IPS DF 19.7 (cell line): ENCODE data around the gene CLRN2.
"Not testable (repeated sequence)": the region's sequence is repeated elsewhere in the genome, so short reads cannot be mapped to it uniquely, and the experiment has no call there.

Experiments
- DNase-seq: peaks from one replicate; pipeline ENCODE4 v3.0.0-alpha.2; 2013; ENCODE audit warnings: low read depth, low spot score

CLRN2 gene

DNA sequence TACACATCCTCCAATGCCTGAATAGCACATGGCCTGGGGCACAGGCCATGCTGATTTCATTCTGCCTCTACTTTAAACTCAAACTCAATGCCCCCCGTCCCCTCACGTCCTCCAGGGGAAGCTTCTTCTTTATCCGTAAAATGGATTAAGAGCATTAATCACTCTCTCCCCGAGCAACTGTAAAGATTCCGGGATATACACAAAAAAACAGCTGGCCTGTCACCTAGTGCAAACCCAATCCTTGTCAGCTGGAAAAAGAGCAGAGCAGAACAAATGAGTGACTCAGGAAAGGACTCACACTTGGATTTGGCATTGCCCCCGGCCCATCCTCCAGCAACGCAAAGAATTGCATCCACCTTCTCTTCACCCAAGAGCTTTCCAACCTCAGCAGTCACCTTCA is 10.9 kb upstream of the CLRN2 start:
- DNase-seq, result no peak

DNA sequence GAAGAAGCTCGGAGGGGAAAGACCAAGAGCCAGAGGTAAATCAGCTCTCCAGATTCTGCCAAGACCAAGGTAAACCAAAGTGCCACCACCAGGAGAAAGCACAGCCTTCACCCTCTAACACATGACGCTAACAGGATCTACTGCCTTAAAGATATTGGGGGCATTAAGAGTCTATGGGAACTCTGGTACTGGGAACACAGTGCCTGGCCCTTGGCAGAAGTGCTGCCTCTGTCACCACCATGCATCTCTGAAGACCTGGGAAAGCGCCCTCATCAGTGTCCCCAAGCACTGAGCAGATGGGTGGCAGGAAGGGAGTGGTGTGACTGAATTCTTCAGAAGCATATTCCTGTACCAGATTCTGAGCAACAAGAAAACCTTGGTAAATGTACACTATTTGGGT is 4.4 kb upstream of the CLRN2 start:
- DNase-seq, result no peak

DNA sequence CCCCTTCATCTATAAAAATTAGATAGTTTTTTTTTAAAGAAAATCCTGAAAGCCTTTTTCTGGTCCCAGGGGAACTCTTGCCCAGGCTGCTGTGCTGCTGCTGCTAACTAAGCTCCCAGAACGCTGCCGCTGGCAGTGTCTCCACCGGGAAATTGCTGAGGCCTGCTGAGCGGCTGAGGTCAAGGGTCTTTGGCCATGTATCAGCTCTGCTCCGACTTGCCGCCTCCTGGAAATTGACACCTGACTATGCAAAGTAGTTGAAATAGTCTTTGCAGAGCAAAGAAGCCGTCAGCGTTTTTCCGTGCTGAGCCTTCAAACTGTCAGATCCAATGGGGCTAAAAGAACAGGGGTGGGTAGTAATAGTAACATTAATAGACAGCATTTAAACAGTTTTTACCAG is 3.9 kb upstream of the CLRN2 start:
- no peak for DNase-seq

DNA sequence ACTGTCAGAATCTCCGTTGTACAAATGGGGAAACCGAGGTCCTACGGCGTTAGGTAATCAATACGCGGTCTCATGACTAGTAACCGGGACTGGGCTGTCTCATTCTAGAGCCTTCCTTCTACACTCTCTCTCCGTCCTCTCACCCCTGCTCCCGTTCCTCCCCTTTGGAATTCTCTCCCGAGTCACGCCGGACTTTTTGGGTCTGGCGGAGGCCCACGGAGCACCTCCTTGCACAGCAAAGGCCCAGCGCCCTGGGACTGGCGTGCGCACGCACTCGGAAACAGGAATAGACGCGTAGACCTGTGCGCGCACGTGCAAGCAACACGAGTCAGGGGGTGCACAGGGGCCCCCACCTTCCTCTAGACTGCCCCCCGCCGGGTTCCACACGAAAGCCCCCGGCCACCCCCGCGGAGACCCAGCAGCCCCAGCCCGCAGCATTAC is 3.4 kb upstream of the CLRN2 start:
- no peak for DNase-seq

DNA sequence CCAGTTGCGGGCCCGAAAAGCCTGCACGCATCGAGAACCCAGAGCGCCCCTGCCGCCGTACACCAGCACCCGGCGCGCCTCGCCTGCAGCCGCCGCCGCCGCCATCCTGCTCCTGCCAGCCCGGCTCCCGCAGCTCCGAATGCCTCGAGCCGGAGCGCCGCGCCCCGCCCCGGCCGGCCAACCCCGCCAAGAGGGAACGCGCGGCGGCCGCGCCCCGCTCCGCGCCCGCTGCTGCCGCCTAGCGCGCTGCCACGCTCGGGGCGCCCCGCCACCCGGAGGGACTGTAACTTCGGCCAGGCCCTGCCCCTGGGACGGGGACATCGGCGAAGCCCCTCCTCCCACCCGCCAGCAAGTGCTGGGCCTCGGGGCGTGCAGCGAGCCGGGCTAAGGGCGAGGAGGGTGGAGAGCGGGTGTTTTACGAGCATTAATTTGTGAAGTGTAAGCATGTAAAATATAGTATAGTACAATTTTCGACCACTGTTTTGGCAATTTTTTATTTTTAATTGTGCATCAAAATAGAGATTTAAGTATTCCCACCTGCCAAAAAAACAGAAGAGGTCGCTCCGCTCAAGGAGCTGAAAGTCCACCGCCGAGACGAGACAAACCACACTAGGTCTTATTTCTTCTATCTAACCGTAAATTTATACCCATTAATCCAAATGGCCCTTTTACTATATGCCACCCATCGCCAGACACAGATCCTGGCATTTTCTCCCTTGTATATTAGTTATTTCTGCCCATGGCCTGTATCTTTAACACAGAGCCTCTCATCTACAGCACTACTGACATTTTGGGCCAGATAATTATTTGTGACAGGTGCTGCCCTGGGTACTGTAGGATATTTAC is 2.8 kb upstream of the CLRN2 start, which contains the start of gene QDPR:
Gene QDPR, minus strand, starts transcription at position 141 of the 846 bp plus-strand sequence. Its CDS starts 36 bp downstream, at position 105.
- peak; percentile 35 for DNase-seq

DNA sequence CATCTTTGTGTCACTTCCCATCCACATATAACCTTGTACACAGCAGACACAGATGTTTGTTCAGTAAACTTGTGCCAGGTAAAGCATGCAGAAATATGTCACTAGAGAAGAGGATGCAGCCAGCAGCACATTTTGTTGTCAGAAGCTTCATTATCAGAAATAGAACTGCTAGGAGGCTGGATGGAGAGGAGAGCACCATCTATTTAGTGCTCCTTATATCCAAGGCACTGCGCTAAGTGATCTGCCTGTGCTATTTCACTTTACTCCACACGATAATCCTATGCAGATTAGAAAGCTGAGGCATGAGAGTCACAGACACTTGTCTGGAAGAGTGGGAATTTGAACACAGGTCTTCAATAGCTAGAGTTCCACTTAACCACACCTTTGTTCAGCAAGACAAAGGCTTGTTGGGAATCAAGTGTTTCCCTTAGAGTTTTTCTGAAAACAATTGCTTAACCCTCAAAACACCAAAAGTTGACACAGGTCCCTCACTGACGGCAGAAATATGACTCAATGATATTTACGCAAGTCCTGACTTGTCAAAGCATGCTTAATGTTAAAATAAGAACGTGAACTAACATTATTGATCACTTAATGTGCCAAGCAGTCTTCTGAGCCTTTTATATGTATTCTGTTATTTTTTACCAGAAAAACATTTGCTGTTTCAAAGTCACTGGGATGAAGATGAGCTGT is 1.8 kb upstream of the CLRN2 start:
- DNase-seq, result no peak

DNA sequence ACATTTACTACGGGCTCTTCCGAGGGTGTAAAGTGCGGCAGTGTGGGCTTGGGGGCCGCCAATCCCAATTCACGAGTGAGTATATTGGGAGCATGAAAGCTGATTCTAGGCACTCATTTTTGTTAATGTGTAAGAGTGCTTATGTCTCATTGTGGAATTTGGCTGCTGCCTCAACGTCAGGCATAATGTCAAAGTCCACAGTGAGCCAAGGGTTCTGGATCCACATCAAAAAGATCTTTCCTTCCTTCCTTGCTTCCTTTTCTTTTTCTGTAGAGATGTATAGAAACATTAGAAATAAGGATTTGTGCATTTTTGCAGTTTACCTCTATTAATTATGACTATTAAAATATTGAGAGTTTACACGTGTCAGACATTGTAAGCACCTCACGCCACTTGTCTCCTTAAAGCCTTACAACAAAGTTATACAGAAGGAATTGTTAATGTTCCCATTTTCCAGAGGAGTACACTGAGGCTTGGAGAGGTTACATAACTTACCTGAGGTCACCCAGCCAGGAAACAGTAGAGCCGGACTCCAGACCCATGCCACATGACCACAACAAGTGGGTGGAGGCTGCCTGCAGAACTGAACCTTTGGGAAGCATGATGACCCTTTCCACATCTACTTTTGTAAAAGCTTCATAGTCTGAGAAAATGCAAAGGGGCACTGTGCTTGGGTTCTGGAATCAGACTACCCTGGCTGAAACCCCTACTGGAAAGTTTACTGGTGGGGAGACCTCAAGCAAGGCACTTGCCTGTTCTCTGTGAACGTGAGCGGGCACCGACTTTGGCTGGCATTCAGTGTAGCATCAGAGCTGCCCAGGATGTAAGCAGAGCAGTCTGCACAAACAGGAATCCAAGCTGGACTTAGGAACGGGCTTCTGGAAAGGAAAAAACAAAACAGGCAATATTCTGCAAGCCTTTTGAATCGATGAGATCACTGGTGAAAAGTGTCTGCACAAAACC is 761 bp downstream of the CLRN2 start:
- DNase-seq, result no peak

DNA sequence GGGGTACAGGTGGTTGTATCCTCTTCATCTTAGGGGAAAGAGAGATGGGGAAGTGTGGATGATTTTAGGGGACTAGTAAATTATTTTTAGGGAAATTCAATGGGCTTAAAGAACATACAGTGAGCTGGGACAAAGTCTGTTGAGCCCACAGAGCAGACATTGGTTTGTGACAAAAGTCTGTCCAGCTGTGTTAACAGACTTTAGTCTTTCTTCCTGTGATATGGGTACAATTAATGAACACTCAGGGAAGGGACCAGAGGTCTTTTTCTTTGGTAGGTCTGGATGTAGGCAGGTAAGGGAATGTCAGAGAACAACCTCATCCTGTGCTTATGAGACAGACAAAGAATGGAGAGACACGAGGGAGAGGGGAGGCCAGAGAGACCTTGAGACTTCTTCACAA is 2.0 kb downstream of the CLRN2 start:
- no peak for DNase-seq

DNA sequence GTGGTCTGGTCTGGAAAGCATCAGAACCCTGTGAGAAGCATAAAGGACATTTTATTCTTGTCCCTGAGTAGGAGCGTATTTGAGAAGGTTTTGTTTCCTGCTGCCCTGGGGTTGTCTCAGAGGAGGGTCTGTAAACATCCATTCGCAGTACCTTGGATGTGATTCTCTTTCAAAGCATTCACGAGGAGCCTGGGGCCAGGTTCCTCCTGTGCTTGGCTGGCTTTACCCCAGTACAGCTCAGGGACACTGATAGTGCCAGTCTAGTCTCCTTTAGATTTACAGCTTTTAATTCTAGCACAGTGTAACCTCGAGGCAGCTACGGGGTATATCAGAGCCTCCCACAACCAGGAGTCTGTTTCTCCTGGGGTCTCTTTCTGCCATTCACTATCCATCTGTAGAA is 2.7 kb downstream of the CLRN2 start:
- DNase-seq, result no peak

DNA sequence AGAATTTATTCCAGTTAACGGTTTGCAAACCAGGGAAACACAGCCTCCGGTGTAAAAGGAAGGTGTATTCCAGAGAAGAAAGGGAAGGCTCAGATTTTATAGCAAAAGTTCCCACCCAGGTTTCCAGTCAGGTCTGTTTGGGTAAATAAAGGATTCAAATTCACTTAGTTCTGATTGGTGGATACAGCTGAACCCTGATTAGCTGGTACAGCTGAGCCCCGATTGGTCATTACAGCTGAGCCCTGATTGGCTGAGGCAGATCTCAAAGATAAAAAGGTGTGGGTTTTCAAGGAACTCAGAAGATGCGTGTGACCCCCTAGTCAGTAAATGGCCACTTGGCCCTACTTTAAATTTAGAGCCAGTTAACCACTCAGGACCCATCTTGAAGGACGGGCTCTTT is 6.6 kb downstream of the CLRN2 start:
- DNase-seq, result no peak

DNA sequence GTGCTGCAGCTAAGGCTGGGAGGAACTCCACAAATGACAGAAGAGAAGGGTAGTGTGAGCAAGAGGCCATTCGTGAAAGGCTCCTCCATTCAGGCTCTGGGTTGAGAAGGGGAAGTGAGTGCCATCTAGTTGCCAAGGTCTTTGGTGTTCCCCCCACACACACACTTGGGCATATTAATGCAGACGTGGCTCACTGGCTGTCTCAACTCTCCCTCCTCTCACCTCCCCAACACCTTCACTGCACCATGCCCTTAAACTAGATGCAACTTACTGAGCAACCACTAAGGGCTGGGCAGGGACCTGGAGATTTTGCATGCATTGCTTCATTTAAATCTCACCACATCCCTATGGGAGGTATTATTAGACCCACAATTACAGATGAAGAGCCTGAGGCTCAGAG is 8.7 kb downstream of the CLRN2 start:
- DNase-seq, result no peak

DNA sequence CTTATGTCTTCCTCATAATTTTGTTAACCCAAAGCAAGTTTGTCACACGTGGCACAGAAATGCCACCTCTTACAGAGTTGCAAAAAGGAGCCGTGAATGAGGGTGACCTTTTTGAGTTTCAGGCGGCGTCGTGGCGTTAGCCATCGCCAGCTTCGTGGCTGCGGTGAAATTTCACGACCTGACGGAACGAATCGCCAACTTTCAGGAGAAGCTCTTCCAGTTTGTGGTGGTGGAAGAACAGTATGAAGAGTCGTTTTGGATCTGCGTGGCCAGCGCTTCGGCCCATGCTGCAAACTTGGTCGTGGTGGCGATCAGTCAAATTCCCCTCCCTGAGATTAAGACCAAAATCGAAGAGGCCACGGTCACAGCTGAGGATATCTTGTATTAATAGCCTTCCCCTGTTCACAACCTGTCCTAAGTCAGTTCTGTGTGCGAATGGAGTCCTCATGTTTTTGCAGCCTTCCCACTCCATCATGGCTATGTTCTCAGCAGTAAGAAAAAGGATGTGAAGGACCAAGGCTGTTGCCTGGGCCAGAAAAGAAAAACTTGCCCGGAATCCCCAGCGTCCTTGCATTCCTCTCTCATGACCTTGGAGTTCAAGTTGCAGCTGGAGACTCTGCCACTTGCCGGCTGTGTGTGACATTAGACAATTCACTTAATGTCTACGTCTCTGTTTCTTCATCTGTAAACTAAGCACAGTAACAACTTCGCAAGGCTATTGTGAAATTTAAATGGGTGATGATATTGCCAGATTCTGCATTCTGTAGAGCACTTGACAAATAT is 11.9 kb downstream of the CLRN2 start:
- DNase-seq, result no peak

DNA sequence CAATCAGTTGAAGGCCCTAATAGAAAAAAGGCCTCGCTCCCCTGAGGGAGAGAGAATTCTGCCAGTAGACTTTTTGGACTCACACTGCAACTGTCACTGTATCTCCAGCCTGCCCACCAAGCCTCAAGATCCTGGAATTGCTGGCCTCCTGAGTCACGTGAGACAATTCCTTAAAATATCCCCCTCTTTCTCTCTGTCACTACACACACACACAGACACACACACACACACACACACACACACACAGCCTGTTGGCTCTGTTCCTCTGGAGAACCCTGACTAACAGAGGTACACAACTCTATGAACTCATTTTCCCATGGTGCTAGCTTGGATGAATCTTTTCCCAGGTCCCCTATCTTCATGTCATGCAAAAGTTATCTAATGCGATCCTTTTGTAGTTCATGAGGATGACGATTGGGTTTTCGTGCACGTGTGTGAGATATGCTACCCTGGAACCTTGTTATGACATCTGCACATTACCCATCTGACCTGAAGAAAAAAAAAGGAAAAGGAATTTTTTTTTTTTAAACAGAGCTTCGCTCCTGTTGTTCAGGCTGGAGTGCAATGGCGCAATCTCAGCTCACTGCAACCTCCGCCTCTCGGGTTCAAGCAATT is 13.7 kb downstream of the CLRN2 start:
- no peak for DNase-seq

DNA sequence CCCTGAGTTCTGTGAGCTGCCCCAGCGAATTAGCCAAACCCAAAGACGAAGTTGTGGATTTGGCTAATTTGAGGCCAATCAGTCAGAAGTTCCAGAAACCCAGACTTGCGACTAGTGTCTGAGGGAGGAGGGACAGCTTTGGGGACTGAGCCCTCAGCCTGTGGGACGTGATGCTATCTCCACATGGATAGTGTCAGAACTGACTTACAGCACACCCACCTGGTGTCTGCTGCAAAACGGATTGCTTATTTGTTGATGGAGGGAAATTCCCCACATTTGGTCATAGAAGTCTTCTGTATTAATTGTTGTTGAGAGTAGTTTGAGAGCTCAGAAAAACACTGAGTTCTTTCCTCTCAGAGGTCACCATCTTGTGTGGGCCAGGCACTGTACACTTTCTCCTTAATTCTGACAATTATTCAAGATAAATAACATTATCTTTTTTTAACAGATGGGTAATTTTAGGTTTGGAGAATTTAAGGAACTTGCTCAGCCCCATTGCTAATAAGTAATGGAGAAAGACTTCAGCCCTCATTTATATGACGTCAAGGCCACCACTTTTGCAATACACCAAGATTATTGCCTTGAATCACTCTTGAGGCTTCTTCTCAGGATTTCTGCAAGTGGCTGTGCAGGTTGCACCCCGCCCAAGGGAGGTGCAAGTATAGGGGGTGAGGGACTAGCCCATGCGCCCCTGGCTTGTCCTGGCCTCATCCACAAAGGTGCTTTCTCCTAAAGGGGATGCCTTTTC is 16.7 kb downstream of the CLRN2 start:
- no peak for DNase-seq

DNA sequence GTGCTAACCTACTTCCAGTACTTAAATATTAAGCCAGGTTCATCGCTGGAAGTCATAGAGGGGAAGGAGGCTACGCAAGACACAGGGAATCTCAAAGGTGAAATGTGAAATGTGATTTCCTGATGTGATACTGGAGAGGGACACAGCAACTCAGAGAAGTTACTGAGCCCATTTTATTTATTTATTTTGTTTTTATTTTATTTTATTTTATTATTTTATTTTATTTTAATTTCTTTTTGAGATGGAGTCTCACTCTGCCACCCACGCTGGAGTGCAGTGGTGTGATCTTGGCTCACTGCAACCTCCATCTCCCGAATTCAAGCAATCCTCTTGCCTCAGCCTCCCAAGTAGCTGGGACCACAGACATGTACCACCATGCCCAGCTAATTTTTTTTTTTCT is 19.7 kb downstream of the CLRN2 start:
- no peak for DNase-seq

DNA sequence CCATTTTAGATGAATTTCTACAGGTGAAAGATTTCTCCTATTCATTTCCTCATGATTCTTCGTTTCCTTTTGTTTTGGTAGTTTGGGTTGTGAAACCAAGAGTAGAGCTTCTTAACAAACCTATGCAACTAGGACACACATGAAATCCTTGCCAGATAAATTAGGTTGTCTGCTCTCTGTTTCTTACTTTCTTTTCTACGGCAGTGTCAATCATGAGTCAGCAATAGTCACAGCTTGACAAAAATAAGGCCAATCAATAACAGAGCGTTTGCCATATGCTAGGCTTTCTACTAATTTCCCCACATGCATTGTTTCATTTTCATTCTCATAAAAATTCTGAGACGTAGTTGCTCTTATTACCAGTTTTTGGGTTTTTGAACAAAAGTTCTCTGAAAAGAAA is 20.3 kb downstream of the CLRN2 start:
- DNase-seq, result no peak

DNA sequence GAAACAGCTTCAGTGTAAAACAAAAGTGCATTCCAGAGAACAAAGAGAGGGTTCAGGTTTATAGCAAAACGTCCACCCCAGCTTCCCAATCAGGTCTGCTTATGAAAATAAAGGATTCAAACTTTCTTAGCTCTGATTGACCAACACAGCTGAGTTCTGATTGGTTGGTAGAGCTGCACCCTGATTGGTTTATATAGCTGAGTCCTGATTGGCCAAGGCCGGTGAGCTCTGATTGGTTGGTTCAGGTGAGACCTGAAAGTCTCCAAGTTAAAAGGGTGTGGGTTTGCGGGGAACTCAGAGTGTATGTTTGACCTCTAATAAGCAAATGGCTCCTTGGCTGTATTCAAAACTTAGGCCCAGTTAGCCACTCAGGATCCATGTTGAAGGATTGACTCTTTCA is 20.9 kb downstream of the CLRN2 start:
- DNase-seq, result no peak

DNA sequence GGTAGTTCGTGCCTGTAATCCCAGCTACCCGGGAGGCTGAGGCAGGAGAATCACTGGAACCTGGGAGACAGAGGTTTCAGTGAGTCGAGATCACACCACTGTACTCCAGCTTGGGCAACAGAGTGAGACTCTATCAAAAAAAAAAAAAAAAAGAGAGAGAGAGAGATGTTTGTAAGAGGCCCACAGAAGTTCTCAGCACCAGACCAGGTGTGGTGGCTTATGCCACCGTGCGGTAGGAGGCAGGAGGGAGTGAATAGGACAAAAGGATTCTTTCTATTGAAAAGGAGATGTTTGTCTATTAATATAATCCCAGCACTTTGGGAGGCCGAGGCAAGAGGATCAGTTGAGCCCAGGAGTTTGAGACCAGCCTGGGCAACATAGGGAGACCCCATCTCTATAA is 22.1 kb downstream of the CLRN2 start:
- DNase-seq, result not testable (repeated sequence)

DNA sequence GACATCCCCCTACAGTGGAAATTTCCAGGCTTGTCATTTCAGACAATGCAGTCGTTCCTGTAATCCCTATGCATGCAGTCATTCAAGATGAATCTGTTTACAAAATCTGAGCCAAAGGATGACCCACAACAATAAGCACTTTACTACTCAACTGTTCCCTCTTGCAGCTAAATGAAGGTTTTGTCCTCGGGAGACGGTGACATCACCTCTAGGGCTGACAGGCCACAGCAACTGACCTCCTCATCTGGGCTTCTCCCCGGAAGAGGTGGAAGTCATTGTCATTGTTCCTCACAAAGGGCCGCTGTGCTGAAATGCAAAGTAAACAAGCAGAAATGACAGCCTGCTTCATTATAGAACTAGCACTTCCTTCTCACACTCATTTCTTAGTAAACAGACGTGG is 29.2 kb downstream of the CLRN2 start:
- no peak for DNase-seq

DNA sequence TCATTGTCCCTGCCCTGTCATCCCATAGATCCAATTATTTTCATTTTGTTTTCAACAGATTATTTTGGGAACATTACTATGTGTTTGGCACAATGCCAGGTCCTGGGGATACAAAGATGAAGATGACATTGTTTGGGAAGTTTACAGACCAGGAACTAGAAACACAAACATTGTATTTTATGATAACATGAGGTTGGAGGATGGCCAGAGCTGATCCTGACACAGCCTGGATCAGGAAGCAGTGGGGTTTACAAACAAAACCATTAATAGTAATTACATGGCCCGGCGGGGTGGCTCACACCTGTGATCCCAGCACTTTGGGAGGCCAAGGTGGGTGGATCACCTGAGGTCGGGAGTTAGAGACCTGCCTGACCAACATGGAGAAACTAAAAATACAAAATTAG is 29.9 kb downstream of the CLRN2 start:
- no peak for DNase-seq
